Hindlimb muscle (tissue), 1 donor: ENCODE results near the gene EXOC3L1. TPM values are rescaled to one million over a fixed set of nuclear protein-coding genes. Genes with fewer than 3 reads are reported as not detected.

Experiments used
- DNase-seq: peaks from one replicate; pipeline ENCODE4 v3.0.0-alpha.2; 2013
- polyA plus RNA-seq: library from polyadenylated mRNA; unstranded; fragments of 120-200 nt; gene quantifications from one replicate; pipeline ENCODE4 v1.2.1, GENCODE V29; 2013; ENCODE audit not compliant: insufficient read length

Gene EXOC3L1
- polyA plus RNA-seq, 1 donor, result 15.3 TPM

GRCh38 chr16:67179421-67180080 lies 10.4 kb downstream of the EXOC3L1 start:
- DNase-seq, result no peak

- peak; percentile 57 for DNase-seq
Measured at GRCh38 chr16:67177743-67178699, 11.9 kb downstream of the EXOC3L1 start.

GRCh38 chr16:67176662-67177061 lies 13.3 kb downstream of the EXOC3L1 start:
- DNase-seq, result no peak

GRCh38 chr16:67174706-67175231 lies 15.2 kb downstream of the EXOC3L1 start:
- no peak for DNase-seq

- peak; percentile 74 for DNase-seq
Measured at GRCh38 chr16:67173808-67174705, 15.9 kb downstream of the EXOC3L1 start.

GRCh38 chr16:67173323-67173722 lies 16.6 kb downstream of the EXOC3L1 start:
- DNase-seq, result no peak

GRCh38 chr16:67170949-67171649 lies 18.8 kb downstream of the EXOC3L1 start:
- DNase-seq, result no peak

GRCh38 chr16:67170168-67170948 lies 19.6 kb downstream of the EXOC3L1 start, which contains the start of gene NOL3:
Gene NOL3, plus strand, starts transcription at chr16:67170538.
- DNase-seq, result no peak

GRCh38 chr16:67169642-67170167 lies 20.2 kb downstream of the EXOC3L1 start:
- DNase-seq, result no peak

GRCh38 chr16:67169011-67169451 lies 20.9 kb downstream of the EXOC3L1 start:
- no peak for DNase-seq

- DNase-seq, result no peak
Measured at GRCh38 chr16:67167588-67167987, 22.3 kb downstream of the EXOC3L1 start.

- DNase-seq, result no peak
Measured at GRCh38 chr16:67166598-67167168, 23.3 kb downstream of the EXOC3L1 start.

- no peak for DNase-seq
Measured at GRCh38 chr16:67166110-67166547, 23.8 kb downstream of the EXOC3L1 start.

GRCh38 chr16:67165121-67166078 lies 24.5 kb downstream of the EXOC3L1 start:
- no peak for DNase-seq

GRCh38 chr16:67164599-67165061 lies 25.3 kb downstream of the EXOC3L1 start, which contains the start of gene HSF4:
Gene HSF4, plus strand, starts transcription at chr16:67164745. Its CDS starts 67 bp downstream, at chr16:67164812.
- DNase-seq, result no peak

- DNase-seq, result no peak
Measured at GRCh38 chr16:67163999-67164558, 25.9 kb downstream of the EXOC3L1 start.

- no peak for DNase-seq
Measured at GRCh38 chr16:67163164-67163998, 26.6 kb downstream of the EXOC3L1 start.
